Mammary epithelial cell (primary cell): ENCODE data around the gene RPS6KA3.

Source experiments
- CTCF ChIP-seq, 2 donors: IDR thresholded peaks in 1 of 2; conservative IDR thresholded peaks in 1 of 2; 2 replicates each; pipeline ENCODE4 v1.5.1; 2011 to 2012; ENCODE audit warnings: inconsistent platforms in 2 of 2, low read length in 2 of 2, mild to moderate bottlenecking in 2 of 2, control low read depth in 1 of 2, low read depth in 1 of 2; ENCODE audit not compliant: insufficient read depth in 1 of 2; ENCODE audit errors: extremely low read depth in 1 of 2
- EZH2 ChIP-seq: IDR thresholded peaks from 2 replicates; pipeline ENCODE4 v1.6.1; 2012; ENCODE audit warnings: low read length, inconsistent platforms, borderline replicate concordance

- TF ChIP-seq CTCF (conservative IDR thresholded peaks at IDR 0.05 in 1 of 2, IDR thresholded peaks at IDR 0.05 in 1 of 2; ENCODE audit: extremely low read depth in 1 of 2, insufficient read depth in 1 of 2, low read depth in 1 of 2, low read length in 2 of 2) (no peak), EZH2 (no peak)
These were observed 13.5 kb downstream of the RPS6KA3 start for GRCh38 chrX:20253232-20253543.
